B cell (primary cell): ENCODE results near the gene HOXA3. TPM values are rescaled to one million over a fixed set of nuclear protein-coding genes. Genes with fewer than 3 reads are reported as not detected.

Experiments used
- ATAC-seq: fragments of 200-7000 bp; cut with Tn5 transposase; one replicate; pipeline ENCODE4 v1.10.0; 2021; ENCODE audit warnings: low read depth, mild to moderate bottlenecking, moderate number of reproducible peaks, moderate library complexity
- CTCF ChIA-PET: fragments of 350-600 bp; sonication (Branson Sonifier 250); formaldehyde crosslinking; loops from one replicate; lab custom pipeline; 2021; ENCODE audit warnings: antibody characterized with exemption, inconsistent platforms; lab: Charles Lee
- POLR2A ChIA-PET: fragments of 350-600 bp; sonication (Branson Sonifier 250); formaldehyde crosslinking; loops from one replicate; lab custom pipeline; 2021; ENCODE audit warnings: antibody characterized with exemption; lab: Charles Lee
- DNase-seq: peaks from one replicate; pipeline ENCODE4 v3.0.0; 2013
- H2AFZ ChIP-seq: 2 replicates; pipeline ENCODE4 v1.6.1; 2012; ENCODE audit warnings: mild to moderate bottlenecking, low read depth, low read length; ENCODE audit not compliant: insufficient read depth, poor library complexity, severe bottlenecking
- H3K27ac ChIP-seq, 2 donors: 1 replicate in 1 of 2; 2 replicates in 1 of 2; pipeline ENCODE4 v1.5.1; 2012 to 2013; ENCODE audit warnings: low read length in 2 of 2, mild to moderate bottlenecking in 2 of 2, moderate library complexity in 1 of 2
- H3K27me3 ChIP-seq, 4 experiments: fragments of 200-600 bp in 1 of 4; sonication (generic) in 1 of 4; replicated peaks in 1 of 4; 1 replicate in 2 of 4; 2 replicates in 2 of 4; pipeline versions ENCODE4 v1.6.1 to v1.7.0; 2013 to 2016; ENCODE audit warnings: low read length in 3 of 4, mild to moderate bottlenecking in 2 of 4, mixed read lengths in 1 of 4, moderate library complexity in 1 of 4; ENCODE audit not compliant: insufficient read depth in 4 of 4, control insufficient read depth in 3 of 4; ENCODE audit errors: control extremely low read depth in 1 of 4
- H3K36me3 ChIP-seq, 2 experiments: replicated peaks in 1 of 2; 1 replicate in 1 of 2; 2 replicates in 1 of 2; pipeline versions ENCODE4 v1.6.1 to v1.7.1; 2013; ENCODE audit warnings: low read length in 1 of 2; ENCODE audit not compliant: insufficient read depth in 2 of 2, control insufficient read depth in 1 of 2; ENCODE audit errors: control extremely low read depth in 1 of 2, extremely low read depth in 1 of 2
- H3K4me1 ChIP-seq, 2 donors: fragments of 200-600 bp in 1 of 2; sonication (generic) in 1 of 2; 1 replicate in 1 of 2; 2 replicates in 1 of 2; pipeline versions ENCODE4 v1.5.1 to v1.6.1; 2013 to 2017; ENCODE audit warnings: low read length in 2 of 2; ENCODE audit not compliant: control insufficient read depth in 2 of 2, insufficient read depth in 2 of 2
- H3K4me2 ChIP-seq: replicated peaks from 2 replicates; pipeline ENCODE3; 2012; ENCODE audit warnings: mild to moderate bottlenecking, low read depth, low read length; ENCODE audit not compliant: poor library complexity, severe bottlenecking
- H3K4me3 ChIP-seq, 5 experiments: fragments of 200-600 bp in 1 of 5; sonication (generic) in 1 of 5; 1 replicate in 3 of 5; 2 replicates in 2 of 5; pipeline versions ENCODE4 v1.5.1 to v1.7.0; 2011 to 2016; ENCODE audit warnings: low read length in 4 of 5, mild to moderate bottlenecking in 4 of 5, low read depth in 2 of 5, control low read depth in 1 of 5, moderate library complexity in 1 of 5; ENCODE audit not compliant: insufficient read depth in 1 of 5; ENCODE audit errors: control extremely low read depth in 1 of 5, extremely low read depth in 1 of 5
- H3K79me2 ChIP-seq: fragments of 200-600 bp; sonication (generic); one replicate; pipeline ENCODE4 v1.6.0; 2016; ENCODE audit warnings: low read length; ENCODE audit not compliant: control insufficient read depth, insufficient read depth
- H3K9ac ChIP-seq: fragments of 200-600 bp; sonication (generic); 2 replicates; pipeline ENCODE4 v1.6.1; 2017; ENCODE audit warnings: mild to moderate bottlenecking, low read length, moderate library complexity
- H3K9me3 ChIP-seq, 3 donors: one replicate each; pipeline versions ENCODE4 v1.6.1 to v1.7.1; 2013; ENCODE audit warnings: low read length in 2 of 3; ENCODE audit not compliant: control insufficient read depth in 2 of 3, insufficient read depth in 1 of 3; ENCODE audit errors: control extremely low read depth in 1 of 3
- H4K20me1 ChIP-seq: 2 replicates; pipeline ENCODE4 v1.6.0; 2012; ENCODE audit warnings: mild to moderate bottlenecking, low read length; ENCODE audit not compliant: insufficient read depth, control insufficient read depth, poor library complexity, severe bottlenecking
- H3K27ac Mint-ChIP-seq: one replicate; pipeline ENCODE4 v1.8.0; 2021; ENCODE audit warnings: mixed read lengths
- H3K27me3 Mint-ChIP-seq: one replicate; pipeline ENCODE4 v1.8.0; 2021; ENCODE audit warnings: mixed read lengths
- H3K4me1 Mint-ChIP-seq: one replicate; pipeline ENCODE4 v1.8.0; 2021; ENCODE audit warnings: mixed read lengths
- H3K4me3 Mint-ChIP-seq: one replicate; pipeline ENCODE4 v1.8.0; 2021; ENCODE audit warnings: mixed read lengths
- H3K9me3 Mint-ChIP-seq: one replicate; pipeline ENCODE4 v1.8.0; 2022; ENCODE audit warnings: mixed read lengths; ENCODE audit not compliant: insufficient read depth
- EZH2 ChIP-seq: IDR thresholded peaks from 2 replicates; pipeline ENCODE4 v1.6.1; 2012; ENCODE audit warnings: borderline replicate concordance, low read depth, mild to moderate bottlenecking, moderate library complexity, low read length; ENCODE audit not compliant: insufficient read depth, poor library complexity, severe bottlenecking
- WGBS: methylation state at CpG from one replicate; pipeline ENCODE4 v1.1.5; 2013; ENCODE audit warnings: missing lambda C conversion rate; ENCODE audit not compliant: insufficient coverage; 5-methylcytosine and 5-hydroxymethylcytosine counted together
- intact Hi-C: fragments of 100-400 bp; cut with micrococcal nuclease; formaldehyde crosslinking; loops from one replicate; pipeline ENCODE4 v1.10.0; 2022
- polyA plus RNA-seq: library from polyadenylated mRNA; depleted of rRNA; stranded (reverse); fragments of >200 nt; gene quantifications from 2 replicates; pipeline ENCODE4 v1.2.3, GENCODE V29; 2012
- total RNA-seq, 2 donors: library from RNA; stranded (reverse); fragments of 120-200 nt in 1 of 2; gene quantifications; 1 replicate in 1 of 2; 2 replicates in 1 of 2; pipeline versions ENCODE4 v1.2.3 to v1.2.4, GENCODE V29; 2013 to 2022
- TF ChIP-seq, protein P1 (sequence below): fragments of 200-600 bp; IDR thresholded peaks from one replicate; pipeline ENCODE4 v1.8.0; 2022; ENCODE audit warnings: antibody characterized with exemption, mild to moderate bottlenecking

HOXA3 gene
- total and polyA plus RNA-seq, 2 donors (not counting 1 experiment from before 2014, with no cell fraction given), result 0.07 TPM; not detected in 1

DNA sequence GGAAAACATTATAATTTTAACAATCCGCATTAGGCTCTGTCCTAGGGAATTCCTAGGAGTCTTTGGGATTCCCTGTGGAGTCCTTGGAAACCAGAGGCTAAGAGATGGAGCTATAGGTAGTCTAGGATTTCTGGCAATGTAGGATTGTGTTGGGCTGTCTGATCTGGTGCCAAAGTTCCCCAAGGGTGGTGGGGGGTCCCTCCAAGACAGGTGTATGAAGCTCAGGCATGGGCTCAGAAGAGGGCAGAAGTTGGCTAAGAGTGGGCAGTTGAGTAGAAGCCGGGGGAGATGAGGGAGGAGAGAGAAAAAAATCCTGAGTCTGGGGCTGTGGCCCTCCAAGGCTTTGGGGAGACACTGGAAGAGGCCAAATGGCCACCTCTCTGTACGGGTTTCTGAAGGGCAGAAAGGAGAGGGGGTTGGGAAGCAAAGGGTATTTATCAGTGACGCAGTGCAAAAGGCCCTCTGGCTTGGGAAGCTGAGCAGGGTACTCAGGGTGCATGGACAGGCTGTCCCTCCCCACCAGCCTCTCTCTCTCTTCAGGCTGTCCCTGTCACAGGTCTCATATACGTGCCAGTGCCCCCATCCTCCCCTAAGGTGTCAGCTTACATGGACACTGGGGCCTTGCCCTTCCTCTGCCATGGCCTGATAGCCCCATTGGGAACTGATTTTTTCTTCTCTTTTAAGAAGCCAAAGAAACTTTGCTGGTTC lies 5.7 kb downstream of the HOXA3 start:
- ChIA-PET POLR2A (no interaction called here), CTCF (interaction anchor here (6.9 kb wide), 1 partner anchor 16 kb away, joined by 52 read pairs; no protein-coding TSS in a partner anchor)
- Histone ChIP-seq H3K4me1 (peaks cover 38 to 40% of the 10 kb centered on the region in 2 donors), H3K36me3 (no peaks in the 10 kb centered on the region), H3K4me2 (peak overlapping the region; percentile 69), H3K9me3 (peaks cover 0 to 73% (median 0%) of the 10 kb centered on the region in 3 donors), H3K9ac (no peak overlapping the region), H3K27me3 (peaks cover 0 to 89% (median 57%) of the 10 kb centered on the region in 4 experiments), H3K79me2 (no peaks in the 10 kb centered on the region), H3K4me3 (no peak overlapping the region), H2AFZ (no peak overlapping the region), H3K27ac (no peak overlapping the region), H4K20me1 (no peaks in the 10 kb centered on the region)
- intact Hi-C loops, result no loop called here
- H3K4me1 Mint-ChIP-seq, result peaks cover 31% of the 10 kb centered on the region
- DNase-seq (peak; percentile 3), ATAC-seq (no peak)
- peak overlapping the region; percentile 80 for H3K4me3 Mint-ChIP-seq
- no peaks in the 10 kb centered on the region for H3K9me3 Mint-ChIP-seq
- peaks cover 61% of the 10 kb centered on the region for H3K27me3 Mint-ChIP-seq
- no peak for TF ChIP-seq EZH2
- TF ChIP-seq, protein P1, sequence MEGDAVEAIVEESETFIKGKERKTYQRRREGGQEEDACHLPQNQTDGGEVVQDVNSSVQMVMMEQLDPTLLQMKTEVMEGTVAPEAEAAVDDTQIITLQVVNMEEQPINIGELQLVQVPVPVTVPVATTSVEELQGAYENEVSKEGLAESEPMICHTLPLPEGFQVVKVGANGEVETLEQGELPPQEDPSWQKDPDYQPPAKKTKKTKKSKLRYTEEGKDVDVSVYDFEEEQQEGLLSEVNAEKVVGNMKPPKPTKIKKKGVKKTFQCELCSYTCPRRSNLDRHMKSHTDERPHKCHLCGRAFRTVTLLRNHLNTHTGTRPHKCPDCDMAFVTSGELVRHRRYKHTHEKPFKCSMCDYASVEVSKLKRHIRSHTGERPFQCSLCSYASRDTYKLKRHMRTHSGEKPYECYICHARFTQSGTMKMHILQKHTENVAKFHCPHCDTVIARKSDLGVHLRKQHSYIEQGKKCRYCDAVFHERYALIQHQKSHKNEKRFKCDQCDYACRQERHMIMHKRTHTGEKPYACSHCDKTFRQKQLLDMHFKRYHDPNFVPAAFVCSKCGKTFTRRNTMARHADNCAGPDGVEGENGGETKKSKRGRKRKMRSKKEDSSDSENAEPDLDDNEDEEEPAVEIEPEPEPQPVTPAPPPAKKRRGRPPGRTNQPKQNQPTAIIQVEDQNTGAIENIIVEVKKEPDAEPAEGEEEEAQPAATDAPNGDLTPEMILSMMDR, result no peak
- H3K27ac Mint-ChIP-seq, result no peak overlapping the region
- WGBS, result 91% methylated on average over 3 of the region's 5 CpGs

DNA sequence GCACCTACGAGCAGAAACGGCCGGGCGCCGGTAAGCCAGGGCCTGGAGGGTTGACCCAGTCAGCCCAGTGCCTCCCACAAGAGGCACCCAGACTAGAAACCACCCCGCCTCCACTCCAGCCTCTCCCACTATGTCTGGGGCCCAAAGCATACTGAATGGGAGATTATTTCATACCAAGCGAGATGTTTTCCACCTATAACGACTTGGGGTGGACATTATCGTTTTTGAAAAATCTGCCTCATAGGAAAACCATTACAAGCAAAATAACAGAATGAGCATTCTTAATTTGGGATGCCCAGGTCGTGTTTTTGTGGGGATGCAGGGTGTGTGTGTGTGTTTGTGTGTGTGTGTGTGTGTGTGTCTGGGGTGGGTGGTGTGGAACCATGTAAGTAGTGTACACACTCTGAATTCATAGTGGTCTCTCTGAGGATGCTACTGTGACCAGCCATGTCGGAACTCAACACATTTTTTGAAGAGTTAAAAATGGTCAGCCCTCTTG lies 6.4 kb downstream of the HOXA3 start:
- H3K36me3 ChIP-seq, result no peaks in the 10 kb centered on the region
- H2AFZ ChIP-seq, result no peak overlapping the region
- TF ChIP-seq, protein P1, result no peak
- TF ChIP-seq EZH2, result no peak
- Mint-ChIP-seq H3K4me3 (no peak overlapping the region), H3K27me3 (peaks cover 60% of the 10 kb centered on the region), H3K27ac (no peak overlapping the region), H3K9me3 (no peaks in the 10 kb centered on the region), H3K4me1 (peaks cover 24% of the 10 kb centered on the region)
- POLR2A ChIA-PET, result no interaction called here
- H3K27me3 ChIP-seq, result peaks cover 0 to 82% (median 50%) of the 10 kb centered on the region in 4 experiments
- intact Hi-C loops, result no loop called here
- no peak overlapping the region for H3K4me3 ChIP-seq
- ATAC-seq (no peak), DNase-seq (no peak)
- H4K20me1 ChIP-seq, result no peaks in the 10 kb centered on the region
- peaks cover 0 to 66% (median 0%) of the 10 kb centered on the region in 3 donors for H3K9me3 ChIP-seq
- 100% methylated on average over 5 of the region's 11 CpGs for WGBS
- H3K4me1 ChIP-seq, result peaks cover 31 to 33% of the 10 kb centered on the region in 2 donors
- H3K4me2 ChIP-seq, result no peak overlapping the region
- no peak overlapping the region for H3K9ac ChIP-seq
- CTCF ChIA-PET, result interaction anchor here (0.8 kb wide), 1 partner anchor 17 kb away, joined by 3 read pairs; no protein-coding TSS in a partner anchor
- no peaks in the 10 kb centered on the region for H3K79me2 ChIP-seq
- H3K27ac ChIP-seq, result no peak overlapping the region
